PC-3 (cell line): ENCODE results near the gene IGSF9B. TPM values are rescaled to one million over a fixed set of nuclear protein-coding genes. Genes with fewer than 3 reads are reported as not detected.

Experiments
- ATAC-seq: fragments of 200-7000 bp; cut with Tn5 transposase; 2 replicates; pipeline ENCODE4 v1.9.1; 2020; ENCODE audit warnings: mild to moderate bottlenecking, moderate library complexity
- BruUV-seq: library from RNA; stranded (reverse); fragments of 400-500 nt; replicated peaks from 2 replicates; lab custom pipeline; 2021; lab: Mats Ljungman, UMichigan
- CTCF ChIA-PET: fragments of 300-600 bp; sonication (Branson Sonifier 250); formaldehyde crosslinking; loops from one replicate; lab custom pipeline; 2022; ENCODE audit warnings: antibody characterized with exemption; lab: Charles Lee
- POLR2A ChIA-PET: fragments of 300-600 bp; sonication (Branson Sonifier 250); formaldehyde crosslinking; loops from one replicate; lab custom pipeline; 2022; ENCODE audit warnings: antibody characterized with exemption; ENCODE audit not compliant: unreplicated experiment; lab: Charles Lee
- DNase-seq: peaks from one replicate; pipeline ENCODE4 v3.0.0-alpha.2; 2015
- H2AFZ ChIP-seq: fragments of 300-600 bp; sonication (generic); 2 replicates; pipeline ENCODE4 v1.6.0; 2016; ENCODE audit warnings: antibody characterized with exemption, low read length
- H3F3A ChIP-seq: fragments of 300-600 bp; sonication (generic); one replicate; pipeline ENCODE4 v1.6.0; 2017; ENCODE audit warnings: antibody characterized with exemption, low read length, control low read depth, mild to moderate bottlenecking; ENCODE audit not compliant: unreplicated experiment
- H3K27ac ChIP-seq: fragments of 300-600 bp; sonication (generic); 2 replicates; pipeline ENCODE4 v1.5.1; 2016; ENCODE audit warnings: mild to moderate bottlenecking, low read length
- H3K27me3 ChIP-seq: fragments of 300-600 bp; sonication (generic); 2 replicates; pipeline ENCODE4 v1.6.1; 2016; ENCODE audit warnings: low read length, mixed read lengths
- H3K36me3 ChIP-seq: fragments of 300-600 bp; sonication (generic); 2 replicates; pipeline ENCODE4 v1.6.1; 2016; ENCODE audit warnings: low read depth, mixed run types, low read length, mixed read lengths
- H3K4me1 ChIP-seq: fragments of 300-600 bp; sonication (generic); 2 replicates; pipeline ENCODE4 v1.5.1; 2016; ENCODE audit warnings: low read length; ENCODE audit not compliant: insufficient read depth
- H3K4me2 ChIP-seq: fragments of 300-600 bp; sonication (generic); 2 replicates; pipeline ENCODE4 v1.6.0; 2016; ENCODE audit warnings: low read length
- H3K4me3 ChIP-seq: fragments of 300-600 bp; sonication (generic); 2 replicates; pipeline ENCODE4 v1.5.1; 2016; ENCODE audit warnings: mild to moderate bottlenecking, low read length, mixed read lengths
- H3K79me2 ChIP-seq: fragments of 300-600 bp; sonication (generic); 2 replicates; pipeline ENCODE4 v1.6.1; 2017; ENCODE audit warnings: low read length, mixed read lengths
- H3K9ac ChIP-seq: fragments of 300-600 bp; sonication (generic); 2 replicates; pipeline ENCODE4 v1.6.0; 2016; ENCODE audit warnings: mild to moderate bottlenecking, low read length
- H3K9me2 ChIP-seq: fragments of 300-600 bp; sonication (generic); replicated peaks from 2 replicates; pipeline ENCODE4 v1.6.1; 2016; ENCODE audit warnings: mixed run types, low read length, mixed read lengths
- H3K9me3 ChIP-seq: fragments of 300-600 bp; sonication (generic); 2 replicates; pipeline ENCODE4 v1.6.1; 2016; ENCODE audit warnings: low read length, mixed read lengths
- H4K20me1 ChIP-seq: fragments of 300-600 bp; sonication (generic); 2 replicates; pipeline ENCODE4 v1.6.1; 2016; ENCODE audit warnings: low read length, mixed read lengths
- EZH2 ChIP-seq: fragments of 300-600 bp; sonication (generic); IDR thresholded peaks from one replicate; pipeline ENCODE4 v1.6.1; 2017; ENCODE audit warnings: antibody characterized with exemption, mild to moderate bottlenecking, low read length; ENCODE audit not compliant: unreplicated experiment
- EZH2phosphoT487 ChIP-seq: fragments of 300-600 bp; sonication (generic); IDR thresholded peaks from 2 replicates; pipeline ENCODE4 v1.6.1; 2018; ENCODE audit warnings: mild to moderate bottlenecking, antibody characterized with exemption, low read length, borderline replicate concordance
- intact Hi-C: fragments of 100-400 bp; cut with micrococcal nuclease; formaldehyde crosslinking; loops from 2 replicates; pipeline ENCODE4 v1.9.0; 2023
- total RNA-seq: library from RNA; depleted of rRNA; stranded (reverse); fragments of >200 nt; gene quantifications from 2 replicates; pipeline ENCODE4 v1.2.3, GENCODE V29; 2014
- TF ChIP-seq, protein P1 (sequence below): fragments of 300-600 bp; sonication (generic); conservative IDR thresholded peaks from 2 replicates; pipeline ENCODE4 v1.5.1; 2017; ENCODE audit warnings: antibody characterized with exemption, low read depth, mild to moderate bottlenecking, low read length

IGSF9B gene
- total RNA-seq, 1 experiment from 2014 or later, result 0.58 TPM

DNA sequence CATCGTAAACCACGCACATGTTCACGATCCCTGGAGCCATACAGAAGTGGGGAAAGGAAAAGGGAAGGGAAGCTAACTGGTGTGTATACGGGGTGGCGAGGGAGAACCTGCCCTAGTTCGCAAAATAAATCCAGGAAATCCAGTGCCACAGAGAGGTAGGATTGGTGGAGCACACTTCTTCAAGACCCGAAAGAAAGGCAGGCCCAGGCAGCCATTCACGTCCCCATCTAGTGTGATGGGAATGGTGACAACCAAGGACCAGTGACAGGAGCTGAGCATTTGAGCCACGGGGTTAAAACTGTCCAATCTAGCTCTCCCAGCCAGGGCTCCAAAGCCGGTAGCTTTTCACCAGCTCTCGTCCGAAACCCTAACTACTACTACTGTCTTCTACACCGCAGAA is 53.7 kb downstream of the IGSF9B start:
- H2AFZ ChIP-seq, result no peak overlapping the region
- H3K4me1 ChIP-seq, result no peaks in the 10 kb centered on the region
- no peak overlapping the region for H3K27ac ChIP-seq
- TF ChIP-seq, protein P1, sequence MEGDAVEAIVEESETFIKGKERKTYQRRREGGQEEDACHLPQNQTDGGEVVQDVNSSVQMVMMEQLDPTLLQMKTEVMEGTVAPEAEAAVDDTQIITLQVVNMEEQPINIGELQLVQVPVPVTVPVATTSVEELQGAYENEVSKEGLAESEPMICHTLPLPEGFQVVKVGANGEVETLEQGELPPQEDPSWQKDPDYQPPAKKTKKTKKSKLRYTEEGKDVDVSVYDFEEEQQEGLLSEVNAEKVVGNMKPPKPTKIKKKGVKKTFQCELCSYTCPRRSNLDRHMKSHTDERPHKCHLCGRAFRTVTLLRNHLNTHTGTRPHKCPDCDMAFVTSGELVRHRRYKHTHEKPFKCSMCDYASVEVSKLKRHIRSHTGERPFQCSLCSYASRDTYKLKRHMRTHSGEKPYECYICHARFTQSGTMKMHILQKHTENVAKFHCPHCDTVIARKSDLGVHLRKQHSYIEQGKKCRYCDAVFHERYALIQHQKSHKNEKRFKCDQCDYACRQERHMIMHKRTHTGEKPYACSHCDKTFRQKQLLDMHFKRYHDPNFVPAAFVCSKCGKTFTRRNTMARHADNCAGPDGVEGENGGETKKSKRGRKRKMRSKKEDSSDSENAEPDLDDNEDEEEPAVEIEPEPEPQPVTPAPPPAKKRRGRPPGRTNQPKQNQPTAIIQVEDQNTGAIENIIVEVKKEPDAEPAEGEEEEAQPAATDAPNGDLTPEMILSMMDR, result no peak
- TF ChIP-seq EZH2phosphoT487, result no peak
- TF ChIP-seq EZH2, result no peak
- DNase-seq, result no peak
- H3K4me3 ChIP-seq, result no peak overlapping the region
- ATAC-seq, result no peak
- ChIA-PET CTCF (no interaction called here), POLR2A (no interaction called here)
- no peak overlapping the region for H3K4me2 ChIP-seq
- no TSS peak for BruUV-seq
- no peaks in the 10 kb centered on the region for H4K20me1 ChIP-seq
- no peaks in the 10 kb centered on the region for H3K9me2 ChIP-seq
- H3K9me3 ChIP-seq, result no peaks in the 10 kb centered on the region
- H3K9ac ChIP-seq, result no peak overlapping the region
- no peaks in the 10 kb centered on the region for H3K79me2 ChIP-seq
- no peaks in the 10 kb centered on the region for H3K36me3 ChIP-seq
- no peaks in the 10 kb centered on the region for H3F3A ChIP-seq
- intact Hi-C loops, result no loop called here
- no peaks in the 10 kb centered on the region for H3K27me3 ChIP-seq

DNA sequence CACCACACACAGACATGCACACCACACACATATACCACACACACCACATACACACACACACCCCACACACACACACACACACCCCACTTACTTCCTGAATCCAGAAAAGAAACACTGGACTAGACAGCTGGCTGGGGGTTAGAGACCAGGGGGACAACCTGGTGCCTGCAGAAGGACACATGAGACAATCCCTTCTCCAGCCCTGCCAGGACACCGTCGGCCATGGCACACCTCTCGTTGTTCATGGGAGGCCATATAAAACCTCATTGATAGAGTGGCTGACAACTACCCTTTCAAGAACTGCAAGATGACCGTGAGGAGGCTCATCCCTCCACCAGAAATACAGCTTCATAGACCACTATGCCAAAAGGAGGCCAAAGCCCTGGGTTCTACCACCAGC is 54.3 kb downstream of the IGSF9B start:
- no TSS peak for BruUV-seq
- H3K9ac ChIP-seq, result no peak overlapping the region
- H3K27me3 ChIP-seq, result no peaks in the 10 kb centered on the region
- H3F3A ChIP-seq, result no peaks in the 10 kb centered on the region
- POLR2A ChIA-PET, result no interaction called here
- H3K4me1 ChIP-seq, result no peaks in the 10 kb centered on the region
- H3K9me3 ChIP-seq, result no peaks in the 10 kb centered on the region
- H3K27ac ChIP-seq, result no peak overlapping the region
- no peaks in the 10 kb centered on the region for H4K20me1 ChIP-seq
- CTCF ChIA-PET, result no interaction called here
- ATAC-seq, result no peak
- no peaks in the 10 kb centered on the region for H3K9me2 ChIP-seq
- no peak for DNase-seq
- intact Hi-C loops, result no loop called here
- no peaks in the 10 kb centered on the region for H3K36me3 ChIP-seq
- H3K4me3 ChIP-seq, result no peak overlapping the region
- no peaks in the 10 kb centered on the region for H3K79me2 ChIP-seq
- H3K4me2 ChIP-seq, result no peak overlapping the region
- H2AFZ ChIP-seq, result no peak overlapping the region
- TF ChIP-seq, protein P1, result no peak
- TF ChIP-seq EZH2phosphoT487, result no peak
- TF ChIP-seq EZH2, result no peak

DNA sequence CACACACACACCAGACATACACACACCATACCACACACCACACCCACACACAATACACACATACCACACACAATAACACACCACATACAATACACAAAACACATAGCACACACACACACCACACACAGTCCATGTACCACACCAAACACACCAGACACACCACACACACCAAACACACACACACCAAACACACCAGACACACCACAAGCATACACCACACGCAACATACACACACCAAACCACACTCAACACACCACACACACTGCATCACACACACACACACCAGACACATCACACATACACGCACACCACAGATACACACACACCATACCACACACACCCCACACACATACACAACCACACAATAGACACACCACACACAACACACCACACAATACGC is 54.8 kb downstream of the IGSF9B start:
- intact Hi-C loops, result no loop called here
- TF ChIP-seq, protein P1, result no peak
- TF ChIP-seq EZH2phosphoT487, result no peak
- no peak for TF ChIP-seq EZH2
- no TSS peak for BruUV-seq
- Histone ChIP-seq H3K36me3 (no peaks in the 10 kb centered on the region), H3F3A (no peaks in the 10 kb centered on the region), H2AFZ (no peak overlapping the region), H3K4me1 (no peaks in the 10 kb centered on the region), H3K4me2 (no peak overlapping the region), H3K4me3 (no peak overlapping the region), H3K9me2 (no peaks in the 10 kb centered on the region), H3K27me3 (no peaks in the 10 kb centered on the region), H3K9ac (no peak overlapping the region), H3K9me3 (no peaks in the 10 kb centered on the region), H3K79me2 (no peaks in the 10 kb centered on the region), H3K27ac (no peak overlapping the region), H4K20me1 (no peaks in the 10 kb centered on the region)
- no peak for DNase-seq
- no peak for ATAC-seq
- ChIA-PET CTCF (no interaction called here), POLR2A (no interaction called here)
